ENCODE measurements around the gene GDI1.
A peak's percentile ranks its signal among the peaks of the same experiment; 100 is the strongest.
"Not testable (repeated sequence)": the region's sequence is repeated elsewhere in the genome, so short reads cannot be mapped to it uniquely, and the experiment has no call there.

GDI1 gene

GRCh38 chrX:154436983-154437752 is at the start of gene GDI1:
GDI1 (plus strand) TSS chrX:154437154; CDS start chrX:154437255, 101 bp downstream.
- no peak for DNase-seq

- not testable (repeated sequence) for DNase-seq
These were observed 48.9 kb upstream of the GDI1 start for GRCh38 chrX:154388094-154388493.

GRCh38 chrX:154388649-154389048 is 48.3 kb upstream of the GDI1 start:
- DNase-seq = not testable (repeated sequence)

- not testable (repeated sequence) for DNase-seq
These were observed 46.9 kb upstream of the GDI1 start for GRCh38 chrX:154389812-154390747.

GRCh38 chrX:154396363-154396762 is 40.6 kb upstream of the GDI1 start:
- DNase-seq = not testable (repeated sequence)

GRCh38 chrX:154396973-154397887 is 39.7 kb upstream of the GDI1 start:
- DNase-seq = peak in 1 of 2 experiments; percentile 23

GRCh38 chrX:154397888-154398667 is 38.9 kb upstream of the GDI1 start, which contains the start of gene RPL10:
RPL10 (plus strand) TSS chrX:154398377; CDS start chrX:154398520, 143 bp downstream.
- DNase-seq = peak; percentile 80 to 84

GRCh38 chrX:154398668-154399526 is 38.1 kb upstream of the GDI1 start:
- peak; percentile 49 to 51 for DNase-seq

GRCh38 chrX:154399527-154400368 is 37.2 kb upstream of the GDI1 start:
- no peak for DNase-seq

GRCh38 chrX:154400369-154400817 is 36.6 kb upstream of the GDI1 start:
- DNase-seq = not testable (repeated sequence)

GRCh38 chrX:154401045-154401799 is 35.7 kb upstream of the GDI1 start:
- DNase-seq = no peak

- no peak for DNase-seq
These were observed 34.9 kb upstream of the GDI1 start for GRCh38 chrX:154401918-154402621.

- DNase-seq = no peak
These were observed 34.3 kb upstream of the GDI1 start for GRCh38 chrX:154402622-154403127.

GRCh38 chrX:154403192-154403591 is 33.8 kb upstream of the GDI1 start:
- DNase-seq = no peak

- DNase-seq = no peak
These were observed 33.1 kb upstream of the GDI1 start for GRCh38 chrX:154403858-154404257.

GRCh38 chrX:154404625-154405192 is 32.2 kb upstream of the GDI1 start:
- DNase-seq = no peak

- no peak for DNase-seq
These were observed 28.2 kb upstream of the GDI1 start for GRCh38 chrX:154408659-154409221.
